ENCODE results near the gene MGAT1.
"Not testable (repeated sequence)": the region's sequence is repeated elsewhere in the genome, so short reads cannot be mapped to it uniquely, and the experiment has no call there.

Gene MGAT1

GRCh38 chr5:180803181-180804128 lies 849 bp upstream of the MGAT1 start:
- DNase-seq = no peak

GRCh38 chr5:180801596-180802324 lies 846 bp downstream of the MGAT1 start:
- DNase-seq = no peak

- DNase-seq = no peak
Observed at GRCh38 chr5:180799902-180800801, 2.5 kb downstream of the MGAT1 start.

- no peak for DNase-seq
Observed at GRCh38 chr5:180799194-180799593, 3.4 kb downstream of the MGAT1 start.

GRCh38 chr5:180798193-180798592 lies 4.4 kb downstream of the MGAT1 start:
- no peak for DNase-seq

- no peak for DNase-seq
Observed at GRCh38 chr5:180797256-180798192, 5.1 kb downstream of the MGAT1 start.

- DNase-seq = no peak
Observed at GRCh38 chr5:180795771-180796313, 6.8 kb downstream of the MGAT1 start.

- DNase-seq = no peak
Observed at GRCh38 chr5:180792965-180793287, 9.7 kb downstream of the MGAT1 start.

GRCh38 chr5:180792287-180792964 lies 10.2 kb downstream of the MGAT1 start:
- DNase-seq = no peak

- DNase-seq = no peak
Observed at GRCh38 chr5:180791611-180792213, 10.9 kb downstream of the MGAT1 start.

GRCh38 chr5:180790524-180790923 lies 12.1 kb downstream of the MGAT1 start:
- no peak for DNase-seq

GRCh38 chr5:180790020-180790419 lies 12.6 kb downstream of the MGAT1 start:
- DNase-seq = no peak

GRCh38 chr5:180788651-180789410 lies 13.8 kb downstream of the MGAT1 start:
- not testable (repeated sequence) for DNase-seq

- no peak for DNase-seq
Observed at GRCh38 chr5:180787711-180788431, 14.7 kb downstream of the MGAT1 start.

- DNase-seq = no peak
Observed at GRCh38 chr5:180786531-180787398, 15.8 kb downstream of the MGAT1 start.

- no peak for DNase-seq
Observed at GRCh38 chr5:180785794-180786221, 16.8 kb downstream of the MGAT1 start.

- no peak for DNase-seq
Observed at GRCh38 chr5:180785121-180785781, 17.4 kb downstream of the MGAT1 start.

Measured in NCI-H2081 (cell line).